GM12878 (cell line): ENCODE data around the gene RNPS1. TPM values are rescaled to one million over a fixed set of nuclear protein-coding genes. Genes with fewer than 3 reads are reported as not detected.

Experiments
- ATAC-seq: fragments of 200-7000 bp; cut with Tn5 transposase; 3 replicates; pipeline ENCODE4 v1.9.1; 2020; ENCODE audit warnings: mild to moderate bottlenecking, moderate library complexity
- BruUV-seq: library from RNA; stranded (reverse); fragments of 400-500 nt; replicated peaks from 2 replicates; lab custom pipeline; 2021; lab: Mats Ljungman, UMichigan
- CTCF ChIA-PET: fragments of 300-600 bp; sonication (Branson Sonifier 250); formaldehyde crosslinking; extraction: SDS; loops from one replicate; lab custom pipeline; 2021; ENCODE audit warnings: inconsistent platforms; lab: Yijun Ruan, JAX
- POLR2A ChIA-PET: fragments of 350-600 bp; formaldehyde crosslinking; extraction: SDS; loops from one replicate; lab custom pipeline; 2021; ENCODE audit warnings: inconsistent platforms; lab: Charles Lee
- RAD21 ChIA-PET: fragments of 300-600 bp; sonication (Branson Sonifier 250); formaldehyde crosslinking; loops from one replicate; lab custom pipeline; 2023; ENCODE audit warnings: antibody characterized with exemption; ENCODE audit not compliant: unreplicated experiment; lab: Charles Lee
- SMC1A ChIA-PET: fragments of 300-600 bp; sonication (Branson Sonifier 250); formaldehyde crosslinking; loops from one replicate; lab custom pipeline; 2023; ENCODE audit not compliant: unreplicated experiment, uncharacterized antibody; lab: Charles Lee
- DNase-seq: peaks from one replicate; pipeline ENCODE4 v3.0.0-alpha.2; 2011; ENCODE audit warnings: low read depth, low spot score
- FAIRE-seq: peaks from 3 replicates; lab custom pipeline; 2011; peaks lifted over from hg19 to GRCh38; lab: Jason Lieb, UNC
- H2AFZ ChIP-seq: 2 replicates; pipeline ENCODE4 v1.6.0; 2011; ENCODE audit warnings: low read depth, low read length, control low read depth; ENCODE audit not compliant: control insufficient read depth
- H3K27ac ChIP-seq: 2 replicates; pipeline ENCODE4 v1.5.1; 2011; ENCODE audit warnings: control low read depth; ENCODE audit not compliant: control insufficient read depth, insufficient read depth
- H3K27me3 ChIP-seq, 2 experiments: replicated peaks in 1 of 2; 2 replicates each; pipeline versions ENCODE4 v1.6.0 to v1.6.1; 2011; ENCODE audit warnings: low read length in 1 of 2; ENCODE audit not compliant: control insufficient read depth in 2 of 2, insufficient read depth in 2 of 2
- H3K36me3 ChIP-seq, 2 experiments: 2 replicates each; pipeline ENCODE4 v1.5.1; 2011; ENCODE audit warnings: low read length in 1 of 2; ENCODE audit not compliant: control insufficient read depth in 2 of 2, insufficient read depth in 2 of 2
- H3K4me1 ChIP-seq: 2 replicates; pipeline ENCODE4 v1.6.1; 2011; ENCODE audit warnings: mild to moderate bottlenecking, low read length, moderate library complexity, mixed read lengths; ENCODE audit not compliant: control insufficient read depth, insufficient read depth
- H3K4me2 ChIP-seq: 2 replicates; pipeline ENCODE4 v1.6.0; 2011; ENCODE audit warnings: control low read depth; ENCODE audit not compliant: control insufficient read depth, insufficient read depth
- H3K4me3 ChIP-seq: fragments of 200-600 bp; sonication (generic); 2 replicates; pipeline ENCODE4 v1.5.1; 2016
- H3K79me2 ChIP-seq: 2 replicates; pipeline ENCODE4 v1.6.0; 2011; ENCODE audit warnings: low read length; ENCODE audit not compliant: control insufficient read depth, insufficient read depth
- H3K9ac ChIP-seq: 2 replicates; pipeline ENCODE4 v1.8.0; 2011; ENCODE audit warnings: low read length, control low read depth, mixed read lengths; ENCODE audit not compliant: control insufficient read depth, insufficient read depth
- H3K9me3 ChIP-seq: replicated peaks from 3 replicates; pipeline ENCODE4 v1.5.1; 2011; ENCODE audit warnings: mild to moderate bottlenecking, low read length; ENCODE audit not compliant: control insufficient read depth, insufficient read depth
- H4K20me1 ChIP-seq: 2 replicates; pipeline ENCODE4 v1.6.0; 2011; ENCODE audit not compliant: control insufficient read depth, insufficient read depth
- BHLHE40 ChIP-seq, 2 experiments: fragments of 450-650 bp in 1 of 2; IDR thresholded peaks; 2 replicates each; pipeline ENCODE4 v1.6.1; 2011 to 2017; ENCODE audit warnings: low read depth in 2 of 2, borderline replicate concordance in 1 of 2, improper control_type of control experiment in 1 of 2, low read length in 1 of 2, mild to moderate bottlenecking in 1 of 2
- MEF2B ChIP-seq: fragments of 450-650 bp; IDR thresholded peaks from 2 replicates; pipeline ENCODE4 v1.6.1; 2018; ENCODE audit warnings: mild to moderate bottlenecking, moderate library complexity; ENCODE audit not compliant: partially characterized antibody, poor library complexity, severe bottlenecking
- RELB ChIP-seq: fragments of 450-650 bp; IDR thresholded peaks from 2 replicates; pipeline ENCODE4 v1.6.1; 2017; ENCODE audit warnings: low read depth, mild to moderate bottlenecking, moderate library complexity
- SUPT20H ChIP-seq: IDR thresholded peaks from 2 replicates; pipeline ENCODE4 v1.6.1; 2011; ENCODE audit warnings: low read depth, mild to moderate bottlenecking, low read length, moderate library complexity, borderline replicate concordance; ENCODE audit not compliant: control insufficient read depth
- ZNF274 ChIP-seq: IDR thresholded peaks from one replicate; pipeline ENCODE4 v1.8.0; 2011; ENCODE audit not compliant: insufficient read length, insufficient read depth
- WGBS: methylation state at CpG from one replicate; pipeline ENCODE4 v1.1.6; 2016; ENCODE audit warnings: low lambda C conversion rate; ENCODE audit not compliant: insufficient replicate concordance, insufficient coverage; ENCODE audit errors: missing lambda C conversion rate; 5-methylcytosine and 5-hydroxymethylcytosine counted together
- in situ Hi-C: fragments of 300-500 bp; cut with MboI; formaldehyde crosslinking; loops from 9 replicates; pipeline ENCODE4 v1.14.3; 2018; ENCODE audit warnings: mixed read lengths
- intact Hi-C: fragments of 100-400 bp; cut with micrococcal nuclease; formaldehyde crosslinking; loops from one replicate; pipeline ENCODE4 v1.14.2; 2022; ENCODE audit not compliant: unreplicated experiment
- polyA plus RNA-seq, 11 experiments: library from polyadenylated mRNA; depleted of rRNA in 4 of 11; unstranded in 6 of 11; stranded (reverse) in 5 of 11; fragments of >200 nt; fragmentation: Nextera tagmentation in 4 of 11; fragmentation: Illumina TruSeq in 1 of 11; extraction: Ambion mirVana in 4 of 11; extraction: Trizol in 1 of 11; gene quantifications; 1 replicate in 1 of 11; 2 replicates in 10 of 11; pipeline versions ENCODE4 v1.2.1 to v1.2.3, GENCODE V29; 2011 to 2016; ENCODE audit warnings: inconsistent platforms in 2 of 11, missing spikeins in 2 of 11, low read depth in 1 of 11
- total RNA-seq, 4 experiments: library from RNA; depleted of rRNA in 3 of 4; stranded (reverse); fragments of >200 nt in 3 of 4; fragmentation: Illumina TruSeq in 1 of 4; extraction: Trizol in 1 of 4; gene quantifications; 2 replicates each; pipeline versions ENCODE4 v1.2.1 to v1.2.3, GENCODE V29; 2013 to 2021

Gene RNPS1
- total and polyA plus RNA-seq, 10 of the 15 experiments (the other 5 are each of a cell fraction or from before 2014, with no cell fraction given), result 38.2 to 359 (median 188) TPM

- FAIRE-seq, result no peak
- Histone ChIP-seq H3K4me1 (no peaks in the 10 kb centered on the region), H3K4me2 (no peak overlapping the region), H3K27me3 (no peaks in the 10 kb centered on the region), H3K27ac (no peak overlapping the region), H3K9ac (no peak overlapping the region), H4K20me1 (no peaks in the 10 kb centered on the region), H2AFZ (no peak overlapping the region), H3K9me3 (no peaks in the 10 kb centered on the region), H3K36me3 (no peaks in the 10 kb centered on the region), H3K4me3 (no peak overlapping the region), H3K79me2 (no peaks in the 10 kb centered on the region)
- in situ Hi-C loops, result no loop called here
- no peak for ATAC-seq
- no peak for TF ChIP-seq SUPT20H
- no peak for TF ChIP-seq MEF2B
- no peak for TF ChIP-seq ZNF274
- TF ChIP-seq RELB, result no peak
- no peak for TF ChIP-seq BHLHE40 (IDR thresholded peaks at IDR 0.05; ENCODE audit: borderline replicate concordance in 1 of 2, low read depth in 2 of 2, low read length in 1 of 2)
- ChIA-PET POLR2A (interaction anchor here (0.6 kb wide), 1 partner anchor 64 kb away, joined by 3 read pairs; no protein-coding TSS in a partner anchor), RAD21 (no interaction called here), CTCF (interaction anchor here (0.7 to 1.0 kb wide), 2 partner anchors 144 to 161 kb away, joined by 3 to 5 read pairs; no protein-coding TSS in a partner anchor), SMC1A (interaction anchor here (0.7 kb wide), 1 partner anchor 20 kb away, joined by 3 read pairs; no protein-coding TSS in a partner anchor)
- intact Hi-C loops, result no loop called here
- no peak for DNase-seq
- BruUV-seq, result no TSS peak
- WGBS, result 68% methylated on average over 25 of the region's 26 CpGs
Observed at GRCh38 chr16:2278956-2279800, 11.3 kb upstream of the RNPS1 start.
